PC-9 (cell line): Measurements from ENCODE around the gene NOSIP.

Experiments used
- CTCF ChIP-seq: fragments of 200-600 bp; sonication (generic); conservative IDR thresholded peaks from 2 replicates; pipeline ENCODE4 v1.6.1; 2017; ENCODE audit warnings: mixed run types, antibody characterized with exemption, mild to moderate bottlenecking, moderate library complexity
- EZH2 ChIP-seq: fragments of 200-600 bp; sonication (generic); IDR thresholded peaks from 2 replicates; pipeline ENCODE4 v1.8.0; 2017; ENCODE audit warnings: antibody characterized with exemption, low read depth

DNA sequence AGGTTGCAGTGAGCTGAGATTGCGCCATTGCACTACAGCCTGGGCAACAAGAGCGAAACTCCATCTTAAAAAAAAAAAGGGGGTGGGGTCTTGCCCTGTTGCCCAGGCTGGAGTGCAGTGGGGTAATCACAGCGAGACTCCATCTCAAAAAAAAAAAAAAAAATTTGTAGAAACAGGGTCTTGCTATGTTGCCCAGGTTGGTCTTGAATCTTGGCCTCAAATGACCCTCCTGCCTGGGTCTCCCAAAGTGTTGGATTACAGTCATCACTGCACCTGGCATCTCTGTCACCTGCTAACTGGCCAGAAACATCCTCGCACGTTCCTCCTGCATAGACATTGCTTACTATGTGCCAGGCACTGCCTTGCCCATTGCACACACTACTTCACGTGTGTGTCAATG, 38.4 kb downstream of the NOSIP start:
- TF ChIP-seq CTCF (no peak), EZH2 (no peak)
